GF-D8 (cell line): Measurements from ENCODE around the gene CDKN2B.
"Not testable (repeated sequence)": the region's sequence is repeated elsewhere in the genome, so short reads cannot be mapped to it uniquely, and the experiment has no call there.

Source experiments
- DNase-seq: peaks from one replicate; lab custom pipeline; 2025; lab: John Stamatoyannopoulos, UW

CDKN2B gene

GRCh38 chr9:22008717-22009505 lies at the start of gene CDKN2B:
CDKN2B (minus strand) TSS chr9:22009305; CDS start chr9:22008953, 352 bp downstream.
- no peak for DNase-seq

GRCh38 chr9:22057972-22058371 lies 48.9 kb upstream of the CDKN2B start:
- not testable (repeated sequence) for DNase-seq

- no peak for DNase-seq
Measured at GRCh38 chr9:22056402-22056801, 47.3 kb upstream of the CDKN2B start.

- DNase-seq: no peak
Measured at GRCh38 chr9:22055090-22055489, 46.0 kb upstream of the CDKN2B start.

GRCh38 chr9:22054529-22054928 lies 45.4 kb upstream of the CDKN2B start:
- no peak for DNase-seq

- DNase-seq: no peak
Measured at GRCh38 chr9:22054076-22054475, 45.0 kb upstream of the CDKN2B start.

GRCh38 chr9:22053178-22053577 lies 44.1 kb upstream of the CDKN2B start:
- no peak for DNase-seq

GRCh38 chr9:22052376-22052945 lies 43.4 kb upstream of the CDKN2B start:
- DNase-seq: no peak

- peak; percentile 81 for DNase-seq
Measured at GRCh38 chr9:22050924-22051323, 41.8 kb upstream of the CDKN2B start.

GRCh38 chr9:22049411-22049810 lies 40.3 kb upstream of the CDKN2B start:
- no peak for DNase-seq

GRCh38 chr9:22047596-22047995 lies 38.5 kb upstream of the CDKN2B start:
- DNase-seq: no peak

- DNase-seq: no peak
Measured at GRCh38 chr9:22046243-22046885, 37.3 kb upstream of the CDKN2B start.

- DNase-seq: no peak
Measured at GRCh38 chr9:22045423-22045822, 36.3 kb upstream of the CDKN2B start.

- no peak for DNase-seq
Measured at GRCh38 chr9:22044583-22044982, 35.5 kb upstream of the CDKN2B start.

GRCh38 chr9:22043928-22044327 lies 34.8 kb upstream of the CDKN2B start:
- no peak for DNase-seq

- no peak for DNase-seq
Measured at GRCh38 chr9:22041775-22042174, 32.7 kb upstream of the CDKN2B start.

- DNase-seq: no peak
Measured at GRCh38 chr9:22041344-22041743, 32.2 kb upstream of the CDKN2B start.

GRCh38 chr9:22040760-22041159 lies 31.7 kb upstream of the CDKN2B start:
- DNase-seq: no peak

- DNase-seq: no peak
Measured at GRCh38 chr9:22039258-22039657, 30.2 kb upstream of the CDKN2B start.

GRCh38 chr9:22037954-22038690 lies 29.0 kb upstream of the CDKN2B start:
- peak; percentile 36 for DNase-seq

GRCh38 chr9:22036866-22037626 lies 27.9 kb upstream of the CDKN2B start:
- no peak for DNase-seq

GRCh38 chr9:22035591-22036011 lies 26.5 kb upstream of the CDKN2B start:
- DNase-seq: no peak
